Activated B cell treated with CpG ODN at 0.5 μM for 24 hours (primary cell): Measurements from ENCODE around the gene INPP5B. TPM values are rescaled to one million over a fixed set of nuclear protein-coding genes. Genes with fewer than 3 reads are reported as not detected.
"Not testable (repeated sequence)": the region's sequence is repeated elsewhere in the genome, so short reads cannot be mapped to it uniquely, and the experiment has no call there.

Source experiments
- ATAC-seq: fragments of 200-7000 bp; cut with Tn5 transposase; one replicate; pipeline ENCODE4 v1.10.0; 2021; ENCODE audit warnings: low read depth, mild to moderate bottlenecking, moderate library complexity
- CTCF ChIA-PET: fragments of 350-600 bp; sonication (Branson Sonifier 250); formaldehyde crosslinking; loops from one replicate; lab custom pipeline; 2021; ENCODE audit warnings: antibody characterized with exemption; lab: Charles Lee
- POLR2A ChIA-PET: fragments of 350-600 bp; sonication (Branson Sonifier 250); formaldehyde crosslinking; loops from one replicate; lab custom pipeline; 2021; ENCODE audit warnings: antibody characterized with exemption; lab: Charles Lee
- DNase-seq: peaks from one replicate; pipeline ENCODE4 v3.0.0; 2022
- H3K27ac Mint-ChIP-seq: one replicate; pipeline ENCODE4 v1.8.0; 2020; ENCODE audit warnings: mixed read lengths
- H3K27me3 Mint-ChIP-seq: one replicate; pipeline ENCODE4 v1.8.0; 2021; ENCODE audit warnings: mixed read lengths
- H3K36me3 Mint-ChIP-seq: one replicate; pipeline ENCODE4 v1.8.0; 2021; ENCODE audit warnings: low read depth, mixed read lengths
- H3K4me1 Mint-ChIP-seq: one replicate; pipeline ENCODE4 v1.8.0; 2021; ENCODE audit warnings: mixed read lengths
- H3K4me3 Mint-ChIP-seq: one replicate; pipeline ENCODE4 v1.8.0; 2020; ENCODE audit warnings: mild to moderate bottlenecking, mixed read lengths
- H3K9me3 Mint-ChIP-seq: one replicate; pipeline ENCODE4 v1.8.0; 2020; ENCODE audit warnings: mixed read lengths
- CTCF ChIP-seq: fragments of 200-600 bp; IDR thresholded peaks from one replicate; pipeline ENCODE4 v1.8.0; 2022; ENCODE audit warnings: antibody characterized with exemption, mild to moderate bottlenecking
- intact Hi-C: fragments of 100-400 bp; cut with micrococcal nuclease; formaldehyde crosslinking; loops from one replicate; pipeline ENCODE4 v1.15.1; 2024
- total RNA-seq: library from RNA; stranded (reverse); gene quantifications from 2 replicates; pipeline ENCODE4 v1.2.3, GENCODE V29; 2022

INPP5B gene
- total RNA-seq, 1 donor from 2014 or later, result 70.3 TPM

GRCh38 chr1:37987679-37988078 is 40.8 kb upstream of the INPP5B start:
- Mint-ChIP-seq H3K36me3 (peaks cover 45% of the 10 kb centered on the region), H3K9me3 (no peaks in the 10 kb centered on the region), H3K4me3 (no peak overlapping the region), H3K4me1 (peaks cover 23% of the 10 kb centered on the region), H3K27ac (no peak overlapping the region), H3K27me3 (peaks cover 2% of the 10 kb centered on the region)
- DNase-seq, result no peak
- TF ChIP-seq CTCF, result no peak
- ChIA-PET CTCF (interaction anchor here (0.5 kb wide), 1 partner anchor 621 kb away, joined by 3 read pairs; no protein-coding TSS in a partner anchor), POLR2A (no interaction called here)
- ATAC-seq, result no peak
- intact Hi-C loops, result no loop called here

GRCh38 chr1:37983546-37983945 is 36.7 kb upstream of the INPP5B start:
- Mint-ChIP-seq H3K36me3 (peaks cover 78% of the 10 kb centered on the region), H3K9me3 (no peaks in the 10 kb centered on the region), H3K4me3 (no peak overlapping the region), H3K27ac (no peak overlapping the region), H3K4me1 (peaks cover 8% of the 10 kb centered on the region), H3K27me3 (no peaks in the 10 kb centered on the region)
- intact Hi-C loops, result no loop called here
- DNase-seq (no peak), ATAC-seq (no peak)
- ChIA-PET POLR2A (interaction anchor here (0.7 kb wide), 1 partner anchor 491 kb away, joined by 5 read pairs; no protein-coding TSS in a partner anchor), CTCF (no interaction called here)
- TF ChIP-seq CTCF, result no peak

GRCh38 chr1:37978541-37978940 is 31.7 kb upstream of the INPP5B start:
- DNase-seq (no peak), ATAC-seq (no peak)
- TF ChIP-seq CTCF, result no peak
- intact Hi-C loops, result loop anchor here (5.0 kb wide), 1 partner anchor 859 kb away; no protein-coding TSS in a partner anchor
- no peak overlapping the region for H3K27ac Mint-ChIP-seq
- no peaks in the 10 kb centered on the region for H3K27me3 Mint-ChIP-seq
- ChIA-PET CTCF (no interaction called here), POLR2A (interaction anchor here (0.6 kb wide), 2 partner anchors 24 to 856 kb away, joined by 3 to 5 read pairs; no protein-coding TSS in a partner anchor)
- peaks cover 88% of the 10 kb centered on the region for H3K36me3 Mint-ChIP-seq
- peaks cover 2% of the 10 kb centered on the region for H3K4me1 Mint-ChIP-seq
- no peak overlapping the region for H3K4me3 Mint-ChIP-seq
- no peaks in the 10 kb centered on the region for H3K9me3 Mint-ChIP-seq

- H3K27ac Mint-ChIP-seq, ATAC-seq, POLR2A ChIA-PET, H3K4me1 Mint-ChIP-seq, H3K27me3 Mint-ChIP-seq, H3K4me3 Mint-ChIP-seq, CTCF ChIA-PET, H3K9me3 Mint-ChIP-seq, DNase-seq: not testable (repeated sequence)
- intact Hi-C loops, result loop anchor here (1.0 to 5.0 kb wide), 2 partner anchors 85 to 862 kb away; no protein-coding TSS in a partner anchor
- H3K36me3 Mint-ChIP-seq, result peaks cover 95% of the 10 kb centered on the region
Observed at GRCh38 chr1:37975083-37975482, 28.2 kb upstream of the INPP5B start.

- no peak for ATAC-seq
- no peak for TF ChIP-seq CTCF
- intact Hi-C loops, result no loop called here
- Mint-ChIP-seq H3K36me3 (peaks cover 95% of the 10 kb centered on the region), H3K27ac (no peak overlapping the region), H3K27me3 (no peaks in the 10 kb centered on the region), H3K4me3 (no peak overlapping the region), H3K9me3 (no peaks in the 10 kb centered on the region), H3K4me1 (no peaks in the 10 kb centered on the region)
- ChIA-PET POLR2A (interaction anchor here (0.7 kb wide), 1 partner anchor 75 kb away, joined by 9 read pairs; no protein-coding TSS in a partner anchor), CTCF (no interaction called here)
- no peak for DNase-seq
Observed at GRCh38 chr1:37974567-37974966, 27.7 kb upstream of the INPP5B start.

- intact Hi-C loops, H3K27me3 Mint-ChIP-seq, ATAC-seq, H3K27ac Mint-ChIP-seq, H3K4me1 Mint-ChIP-seq, H3K4me3 Mint-ChIP-seq, CTCF ChIA-PET, DNase-seq, POLR2A ChIA-PET, H3K9me3 Mint-ChIP-seq: not testable (repeated sequence)
- H3K36me3 Mint-ChIP-seq, result peaks cover 95% of the 10 kb centered on the region
Observed at GRCh38 chr1:37973684-37974083, 26.8 kb upstream of the INPP5B start.
